Measurements from ENCODE around the gene HOXB5.

GRCh38 chr17:48591255-48592056 is 2.1 kb downstream of the HOXB5 start:
- TF ChIP-seq CTCF (IDR thresholded peaks at IDR 0.05) (no peak), POLR2A (IDR thresholded peaks at IDR 0.05) (no peak)
